ENCODE data around the gene NAPSA.
A peak's percentile ranks its signal among the peaks of the same experiment; 100 is the strongest.
"Not testable (repeated sequence)": the region's sequence is repeated elsewhere in the genome, so short reads cannot be mapped to it uniquely, and the experiment has no call there.

Gene NAPSA

DNA sequence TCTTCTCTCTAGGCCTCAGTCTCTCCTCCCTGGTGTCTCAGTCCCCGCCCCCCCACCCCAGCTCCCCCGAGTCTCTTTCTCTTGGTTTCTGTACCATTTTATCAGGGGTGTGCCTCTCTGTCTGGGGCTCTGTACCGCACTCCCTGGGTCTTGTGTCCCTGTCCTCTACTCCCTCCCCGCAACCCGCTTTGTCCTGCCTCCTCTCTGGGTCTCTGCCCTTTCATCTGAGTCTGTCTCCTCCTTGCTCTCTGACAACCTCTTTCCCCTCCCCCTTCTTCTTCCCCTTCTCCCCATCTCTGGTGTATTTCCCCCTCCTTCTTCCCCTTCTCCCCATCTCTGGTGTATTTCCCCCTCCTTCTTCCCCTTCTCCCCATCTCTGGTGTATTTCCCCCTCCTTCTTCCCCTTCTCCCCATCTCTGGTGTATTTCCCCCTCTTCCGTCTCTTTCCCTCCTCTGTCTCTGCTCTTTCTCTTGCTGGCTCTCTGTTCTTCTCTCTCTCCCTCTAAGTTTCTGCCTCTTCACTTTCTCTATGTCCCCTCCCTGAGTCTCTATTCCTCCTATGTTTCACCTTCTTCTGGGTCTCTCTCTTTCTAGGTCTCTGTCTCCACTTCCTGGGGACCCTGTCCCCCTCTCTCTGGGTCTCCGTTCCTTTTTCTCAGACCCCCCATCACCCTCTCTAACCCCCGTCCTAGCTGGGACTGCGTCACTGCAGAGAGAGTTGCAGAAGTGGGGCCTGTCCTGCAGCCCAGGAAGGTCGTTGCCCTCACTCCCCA, 34.0 kb downstream of the NAPSA start:
- Histone ChIP-seq H3K36me3 (ENCODE audit: control insufficient read depth in 2 of 2, insufficient read depth in 2 of 2, low read length in 2 of 2) (no peaks in the 10 kb centered on the region), H3K4me1 (ENCODE audit: control insufficient read depth in 2 of 2, insufficient read depth in 2 of 2, low read length in 2 of 2) (peaks cover 20 to 24% of the 10 kb centered on the region in 2 donors), H3K9ac (ENCODE audit: low read depth in 1 of 2, low read length in 2 of 2) (no peak overlapping the region), H3K27ac (ENCODE audit: low read depth in 2 of 2, low read length in 2 of 2) (peak overlapping the region in 1 of 2 donors; percentile 23), H3K9me3 (ENCODE audit: control insufficient read depth in 2 of 2, low read length in 2 of 2) (no peaks in the 10 kb centered on the region), H3K27me3 (ENCODE audit: control insufficient read depth in 2 of 2, insufficient read depth in 2 of 2, low read length in 2 of 2) (peaks cover 22 to 32% of the 10 kb centered on the region in 2 donors), H3K4me3 (ENCODE audit: low read length in 2 of 2) (peak overlapping the region in 1 of 2 donors; percentile 20)

DNA sequence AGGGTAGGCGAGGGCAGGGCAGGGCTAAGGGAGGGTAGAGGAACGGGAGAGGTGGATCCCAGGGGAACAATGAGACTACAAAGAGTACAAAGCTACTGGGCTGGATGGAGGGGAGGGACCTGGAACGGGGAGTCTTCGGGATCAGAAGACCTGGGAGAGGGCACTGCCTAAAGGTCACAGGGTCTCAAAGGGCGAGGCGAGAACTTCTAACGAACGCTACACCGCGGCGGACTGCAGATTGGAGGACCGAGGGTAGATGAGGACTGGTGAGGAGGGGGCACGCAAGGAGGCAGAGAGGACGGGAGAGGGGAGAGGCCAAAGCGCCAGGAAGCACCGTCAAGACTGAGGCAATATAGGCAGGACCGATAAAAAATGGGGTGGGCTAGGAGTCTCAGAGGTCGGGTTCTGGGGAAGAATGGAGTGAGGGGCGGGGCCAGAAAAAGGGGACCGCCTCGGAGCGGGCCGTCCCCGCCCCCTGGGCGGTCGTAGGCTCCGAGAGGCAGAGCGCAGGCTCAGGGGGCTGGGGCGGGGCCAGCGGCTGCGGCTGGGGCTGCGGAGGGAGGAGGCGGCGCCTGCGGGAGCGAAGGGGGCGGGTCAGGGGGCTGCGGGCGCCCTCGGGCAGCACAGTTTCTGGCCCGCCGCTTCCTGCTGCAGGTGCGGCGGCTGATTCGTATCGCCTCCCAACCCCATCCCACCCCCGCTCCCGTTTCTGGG, 34.9 kb downstream of the NAPSA start:
- Histone ChIP-seq H3K27me3 (ENCODE audit: control insufficient read depth in 2 of 2, insufficient read depth in 2 of 2, low read length in 2 of 2) (peaks cover 27 to 36% of the 10 kb centered on the region in 2 donors), H3K9ac (ENCODE audit: low read depth in 1 of 2, low read length in 2 of 2) (no peak overlapping the region), H3K27ac (ENCODE audit: low read depth in 2 of 2, low read length in 2 of 2) (peak overlapping the region in 1 of 2 donors; percentile 23), H3K36me3 (ENCODE audit: control insufficient read depth in 2 of 2, insufficient read depth in 2 of 2, low read length in 2 of 2) (no peaks in the 10 kb centered on the region), H3K4me1 (ENCODE audit: control insufficient read depth in 2 of 2, insufficient read depth in 2 of 2, low read length in 2 of 2) (peaks cover 24 to 27% of the 10 kb centered on the region in 2 donors), H3K9me3 (ENCODE audit: control insufficient read depth in 2 of 2, low read length in 2 of 2) (no peaks in the 10 kb centered on the region), H3K4me3 (ENCODE audit: low read length in 2 of 2) (peak overlapping the region; percentile 33 to 48)

- H3K27me3 ChIP-seq (ENCODE audit: control insufficient read depth in 2 of 2, insufficient read depth in 2 of 2, low read length in 2 of 2): peaks cover 27 to 35% of the 10 kb centered on the region in 2 donors
- H3K27ac ChIP-seq (ENCODE audit: low read depth in 2 of 2, low read length in 2 of 2): peak overlapping the region in 1 of 2 donors; percentile 38
- H3K4me3 ChIP-seq (ENCODE audit: low read length in 2 of 2): peak overlapping the region in 1 of 2 donors; percentile 59
- H3K9ac ChIP-seq (ENCODE audit: low read depth in 1 of 2, low read length in 2 of 2); H3K36me3 ChIP-seq (ENCODE audit: control insufficient read depth in 2 of 2, insufficient read depth in 2 of 2, low read length in 2 of 2); H3K9me3 ChIP-seq (ENCODE audit: control insufficient read depth in 2 of 2, low read length in 2 of 2): not testable (repeated sequence)
- H3K4me1 ChIP-seq (ENCODE audit: control insufficient read depth in 2 of 2, insufficient read depth in 2 of 2, low read length in 2 of 2): peaks cover 24 to 27% of the 10 kb centered on the region in 2 donors
These were observed 35.5 kb downstream of the NAPSA start for GRCh38 chr19:50329926-50330294.

- peak within 1 kb of the TSS in 1 of 2 donors; percentile 38 for H3K27ac ChIP-seq (ENCODE audit: low read depth in 2 of 2, low read length in 2 of 2)
- H3K4me1 ChIP-seq (ENCODE audit: control insufficient read depth in 2 of 2, insufficient read depth in 2 of 2, low read length in 2 of 2): peaks cover 24 to 27% of the 10 kb centered on the region in 2 donors
- H3K27me3 ChIP-seq (ENCODE audit: control insufficient read depth in 2 of 2, insufficient read depth in 2 of 2, low read length in 2 of 2): peaks cover 27 to 35% of the 10 kb centered on the region in 2 donors
- no peaks in the 10 kb centered on the region for H3K36me3 ChIP-seq (ENCODE audit: control insufficient read depth in 2 of 2, insufficient read depth in 2 of 2, low read length in 2 of 2)
- no peaks in the 10 kb centered on the region for H3K9me3 ChIP-seq (ENCODE audit: control insufficient read depth in 2 of 2, low read length in 2 of 2)
- peak within 1 kb of the TSS in 1 of 2 donors; percentile 32 for H3K9ac ChIP-seq (ENCODE audit: low read depth in 1 of 2, low read length in 2 of 2)
- H3K4me3 ChIP-seq (ENCODE audit: low read length in 2 of 2): peak within 1 kb of the TSS; percentile 33 to 59
These were observed 36.1 kb downstream of the NAPSA start, which contains the start of gene KCNC3 for GRCh38 chr19:50329146-50329925. Gene KCNC3 (minus strand): TSS chr19:50329377. CDS start chr19:50329082, 295 bp downstream.

GRCh38 chr19:50328873-50329145, 36.6 kb downstream of the NAPSA start:
- peaks cover 27 to 35% of the 10 kb centered on the region in 2 donors for H3K27me3 ChIP-seq (ENCODE audit: control insufficient read depth in 2 of 2, insufficient read depth in 2 of 2, low read length in 2 of 2)
- no peak overlapping the region for H3K27ac ChIP-seq (ENCODE audit: low read depth in 2 of 2, low read length in 2 of 2)
- peaks cover 19 to 24% of the 10 kb centered on the region in 2 donors for H3K4me1 ChIP-seq (ENCODE audit: control insufficient read depth in 2 of 2, insufficient read depth in 2 of 2, low read length in 2 of 2)
- no peak overlapping the region for H3K9ac ChIP-seq (ENCODE audit: low read depth in 1 of 2, low read length in 2 of 2)
- H3K36me3 ChIP-seq (ENCODE audit: control insufficient read depth in 2 of 2, insufficient read depth in 2 of 2, low read length in 2 of 2): no peaks in the 10 kb centered on the region
- no peak overlapping the region for H3K4me3 ChIP-seq (ENCODE audit: low read length in 2 of 2)
- H3K9me3 ChIP-seq (ENCODE audit: control insufficient read depth in 2 of 2, low read length in 2 of 2): no peaks in the 10 kb centered on the region

- Histone ChIP-seq H3K36me3 (ENCODE audit: control insufficient read depth in 2 of 2, insufficient read depth in 2 of 2, low read length in 2 of 2) (no peaks in the 10 kb centered on the region), H3K4me3 (ENCODE audit: low read length in 2 of 2) (no peak overlapping the region), H3K4me1 (ENCODE audit: control insufficient read depth in 2 of 2, insufficient read depth in 2 of 2, low read length in 2 of 2) (peaks cover 16 to 21% of the 10 kb centered on the region in 2 donors), H3K9me3 (ENCODE audit: control insufficient read depth in 2 of 2, low read length in 2 of 2) (no peaks in the 10 kb centered on the region), H3K9ac (ENCODE audit: low read depth in 1 of 2, low read length in 2 of 2) (no peak overlapping the region), H3K27me3 (ENCODE audit: control insufficient read depth in 2 of 2, insufficient read depth in 2 of 2, low read length in 2 of 2) (peaks cover 27 to 35% of the 10 kb centered on the region in 2 donors), H3K27ac (ENCODE audit: low read depth in 2 of 2, low read length in 2 of 2) (no peak overlapping the region)
These were observed 37.1 kb downstream of the NAPSA start for GRCh38 chr19:50328224-50328872.

GRCh38 chr19:50327461-50328223, 37.8 kb downstream of the NAPSA start:
- Histone ChIP-seq H3K27me3 (ENCODE audit: control insufficient read depth in 2 of 2, insufficient read depth in 2 of 2, low read length in 2 of 2) (peaks cover 27 to 33% of the 10 kb centered on the region in 2 donors), H3K36me3 (ENCODE audit: control insufficient read depth in 2 of 2, insufficient read depth in 2 of 2, low read length in 2 of 2) (no peaks in the 10 kb centered on the region), H3K9me3 (ENCODE audit: control insufficient read depth in 2 of 2, low read length in 2 of 2) (no peaks in the 10 kb centered on the region), H3K4me1 (ENCODE audit: control insufficient read depth in 2 of 2, insufficient read depth in 2 of 2, low read length in 2 of 2) (peaks cover 11 to 16% of the 10 kb centered on the region in 2 donors), H3K27ac (ENCODE audit: low read depth in 2 of 2, low read length in 2 of 2) (no peak overlapping the region), H3K4me3 (ENCODE audit: low read length in 2 of 2) (no peak overlapping the region), H3K9ac (ENCODE audit: low read depth in 1 of 2, low read length in 2 of 2) (no peak overlapping the region)

DNA sequence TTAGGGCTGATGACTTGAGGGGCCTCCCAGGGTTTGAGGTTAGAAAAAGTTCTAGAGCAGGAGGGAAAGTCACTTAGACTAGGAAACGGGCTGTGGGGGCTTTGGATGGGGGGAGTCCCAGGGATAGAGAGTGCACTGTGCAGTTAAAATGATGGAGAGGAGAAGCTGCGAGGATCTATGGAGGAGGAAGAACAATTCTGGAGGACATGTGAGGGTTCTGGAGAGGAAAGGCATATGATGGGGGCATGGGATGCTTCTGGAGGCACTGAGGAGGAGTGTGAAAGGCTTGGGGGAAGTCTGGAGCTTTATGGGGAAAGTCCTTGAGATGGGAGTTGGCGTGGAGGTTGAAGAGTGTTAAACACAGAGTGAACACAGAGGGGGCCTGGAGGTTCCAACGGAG, 38.4 kb downstream of the NAPSA start:
- Histone ChIP-seq H3K4me1 (ENCODE audit: control insufficient read depth in 2 of 2, insufficient read depth in 2 of 2, low read length in 2 of 2) (peaks cover 10 to 14% of the 10 kb centered on the region in 2 donors), H3K36me3 (ENCODE audit: control insufficient read depth in 2 of 2, insufficient read depth in 2 of 2, low read length in 2 of 2) (no peaks in the 10 kb centered on the region), H3K27ac (ENCODE audit: low read depth in 2 of 2, low read length in 2 of 2) (no peak overlapping the region), H3K9me3 (ENCODE audit: control insufficient read depth in 2 of 2, low read length in 2 of 2) (no peaks in the 10 kb centered on the region), H3K4me3 (ENCODE audit: low read length in 2 of 2) (no peak overlapping the region), H3K9ac (ENCODE audit: low read depth in 1 of 2, low read length in 2 of 2) (no peak overlapping the region), H3K27me3 (ENCODE audit: control insufficient read depth in 2 of 2, insufficient read depth in 2 of 2, low read length in 2 of 2) (peaks cover 23 to 26% of the 10 kb centered on the region in 2 donors)

- Histone ChIP-seq H3K27ac (ENCODE audit: low read depth in 2 of 2, low read length in 2 of 2) (no peak overlapping the region), H3K36me3 (ENCODE audit: control insufficient read depth in 2 of 2, insufficient read depth in 2 of 2, low read length in 2 of 2) (no peaks in the 10 kb centered on the region), H3K9ac (ENCODE audit: low read depth in 1 of 2, low read length in 2 of 2) (no peak overlapping the region), H3K4me3 (ENCODE audit: low read length in 2 of 2) (peak overlapping the region in 1 of 2 donors; percentile 7), H3K9me3 (ENCODE audit: control insufficient read depth in 2 of 2, low read length in 2 of 2) (no peaks in the 10 kb centered on the region), H3K27me3 (ENCODE audit: control insufficient read depth in 2 of 2, insufficient read depth in 2 of 2, low read length in 2 of 2) (peaks cover 18 to 23% of the 10 kb centered on the region in 2 donors), H3K4me1 (ENCODE audit: control insufficient read depth in 2 of 2, insufficient read depth in 2 of 2, low read length in 2 of 2) (peaks cover 10 to 14% of the 10 kb centered on the region in 2 donors)
These were observed 39.3 kb downstream of the NAPSA start for GRCh38 chr19:50326101-50326664.

All from mucosa of rectum (tissue), 2 donors.